NCI-H226 (cell line): Measurements from ENCODE around the gene ARHGAP19.

ENCODE experiments used
- DNase-seq: peaks from one replicate; pipeline ENCODE4 v3.0.0-alpha.2; 2015

The ARHGAP19 gene

DNA sequence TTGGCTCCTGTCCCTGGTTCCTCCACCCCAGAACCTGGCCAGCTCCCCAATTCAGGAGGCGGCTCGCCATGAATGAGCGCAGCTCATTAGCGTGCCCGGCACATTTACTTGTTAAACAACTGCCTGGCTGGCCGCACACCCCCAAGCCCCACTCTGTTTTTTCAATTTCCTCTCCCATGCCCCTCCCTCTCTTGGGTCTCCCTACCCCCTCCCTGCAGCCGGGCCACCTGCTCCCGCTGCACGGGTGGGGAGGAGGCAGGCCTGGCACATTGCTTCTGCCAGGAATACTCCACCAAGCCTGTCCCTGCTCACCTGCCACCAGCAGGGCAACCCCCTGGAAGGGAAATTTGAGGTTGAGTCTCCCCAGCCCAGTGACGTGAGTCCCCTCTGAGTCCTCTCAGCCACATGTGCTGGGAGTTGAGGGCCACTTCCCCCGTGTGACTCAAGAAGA is 104.2 kb downstream of the ARHGAP19 start:
- DNase-seq: no peak

DNA sequence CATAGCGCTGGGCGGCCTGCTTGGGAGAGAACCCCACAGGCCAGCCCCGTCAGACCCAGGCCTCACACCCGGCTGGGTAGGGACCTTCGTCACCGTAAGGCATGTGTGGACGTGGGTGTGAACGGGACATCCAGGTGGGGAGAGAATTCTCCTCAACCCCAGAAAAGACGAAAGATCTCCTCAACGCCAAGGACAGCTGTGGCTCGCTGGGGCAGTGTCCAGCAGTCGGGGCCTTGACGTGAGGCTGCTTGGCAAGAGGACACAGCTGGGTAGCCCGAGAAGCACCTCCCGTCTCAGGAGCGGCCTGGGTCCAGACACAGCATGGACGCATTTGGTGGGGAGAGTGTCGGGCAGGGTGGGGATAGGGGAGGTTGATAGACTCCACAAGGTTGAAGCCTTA is 105.5 kb downstream of the ARHGAP19 start:
- no peak for DNase-seq

DNA sequence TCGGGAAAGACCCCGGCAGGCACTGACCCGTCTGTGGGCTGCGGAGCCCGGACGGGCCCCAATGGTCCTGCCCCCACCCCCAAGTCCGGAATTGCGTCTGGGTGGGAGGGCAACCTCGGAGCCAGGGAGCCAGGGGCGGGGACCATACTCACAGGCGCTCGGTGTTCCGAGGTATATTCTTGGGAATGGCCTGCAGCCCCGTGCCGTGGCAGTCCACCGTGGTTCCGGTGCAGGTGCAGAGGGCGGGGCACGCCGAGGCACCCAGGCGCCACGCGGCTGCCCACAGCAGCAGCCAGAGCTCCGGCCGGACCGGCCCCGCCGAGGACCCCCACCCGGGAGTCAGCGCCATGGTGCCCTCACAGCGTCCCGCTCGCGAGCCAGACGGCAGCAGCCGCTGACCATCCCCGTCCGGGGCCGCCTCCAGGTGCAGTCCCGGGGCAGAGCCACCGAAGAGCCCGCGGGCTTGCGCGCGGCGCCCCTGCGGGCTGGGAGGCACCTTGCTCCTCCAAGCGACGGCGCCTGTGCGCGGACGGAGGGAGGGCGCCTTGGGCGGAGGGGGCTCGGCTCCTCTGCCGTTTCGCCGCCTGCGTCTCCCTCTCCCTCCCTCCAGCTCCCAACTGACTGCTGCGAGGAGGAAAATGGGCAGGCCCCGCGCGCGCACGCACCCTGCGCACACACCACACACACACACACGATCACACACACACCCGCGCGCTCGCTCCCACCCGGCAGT is 106.9 kb downstream of the ARHGAP19 start, which contains the start of gene SLIT1:
Gene SLIT1 (minus strand): TSS at position 634 of the 733 bp plus-strand sequence. CDS start 285 bp downstream, at position 349.
- DNase-seq: no peak

DNA sequence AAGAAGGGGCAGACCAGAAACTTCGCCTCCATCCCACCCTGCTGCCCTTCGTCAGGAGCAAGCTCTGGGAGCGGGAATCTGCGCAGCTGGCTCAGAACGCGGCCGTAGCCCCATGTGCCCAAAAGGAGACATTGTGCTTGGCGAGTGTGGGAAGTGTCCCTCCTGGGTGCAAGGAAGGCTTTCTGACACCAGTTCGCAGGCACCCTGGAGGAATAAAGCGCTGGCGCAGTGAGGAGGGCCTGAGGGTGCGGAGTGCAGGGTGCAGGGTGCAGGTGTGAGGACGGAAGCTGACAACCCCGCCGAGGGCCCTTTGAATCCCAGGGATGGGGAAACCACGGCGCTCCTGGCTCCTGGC is 107.5 kb downstream of the ARHGAP19 start:
- DNase-seq: no peak

DNA sequence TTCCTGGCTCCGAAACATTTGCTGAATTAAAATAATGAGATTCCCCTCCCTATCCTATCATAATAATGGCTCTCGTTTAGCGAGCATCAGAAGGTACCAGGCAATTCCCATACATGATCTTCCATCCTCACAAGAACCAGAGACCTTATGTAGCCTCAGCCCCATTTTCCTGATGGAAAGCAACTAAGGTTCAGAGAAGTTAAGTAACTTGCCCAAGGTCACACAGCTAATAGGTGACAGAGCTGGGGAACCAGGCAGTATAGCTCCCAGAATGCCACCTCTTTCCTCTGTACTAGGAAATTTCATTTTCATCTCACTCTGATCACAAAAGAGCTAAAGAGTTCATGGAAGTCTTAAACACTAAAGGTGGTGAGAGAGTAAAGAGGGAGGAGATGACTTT is 109.1 kb downstream of the ARHGAP19 start:
- no peak for DNase-seq

DNA sequence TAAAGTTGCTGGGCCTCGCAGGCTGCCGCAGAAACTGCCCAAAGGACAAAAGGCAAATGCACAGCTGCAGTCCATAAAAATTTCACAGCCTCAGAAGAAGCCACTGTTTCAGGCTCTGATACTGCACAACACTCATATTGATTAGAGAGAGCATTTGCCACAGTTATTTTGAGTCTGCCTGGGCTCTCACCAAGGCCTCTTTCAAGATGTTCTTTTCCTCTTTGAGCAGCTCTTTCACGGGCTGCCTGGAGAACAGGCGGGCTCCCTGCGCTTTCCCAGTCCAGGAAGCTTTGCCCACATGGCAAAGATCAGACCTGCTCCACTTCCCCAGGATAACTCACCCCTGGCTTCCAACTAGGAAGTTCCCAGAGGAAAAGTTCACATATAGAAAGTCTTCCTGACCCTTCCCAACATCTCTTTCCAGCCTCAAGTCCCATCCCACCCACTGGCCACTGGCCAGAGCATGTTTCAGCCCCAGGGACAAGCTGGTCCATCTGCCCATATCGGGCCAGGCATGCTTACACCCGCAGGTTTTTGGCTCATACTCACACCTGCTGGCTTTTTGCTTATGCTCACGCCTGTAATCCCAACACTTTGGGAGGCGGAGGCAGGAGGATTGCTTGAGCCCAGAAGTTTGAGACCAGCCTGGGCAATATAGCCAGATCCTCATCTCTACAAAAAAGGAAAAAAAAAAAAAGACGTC is 110.0 kb downstream of the ARHGAP19 start:
- no peak for DNase-seq

DNA sequence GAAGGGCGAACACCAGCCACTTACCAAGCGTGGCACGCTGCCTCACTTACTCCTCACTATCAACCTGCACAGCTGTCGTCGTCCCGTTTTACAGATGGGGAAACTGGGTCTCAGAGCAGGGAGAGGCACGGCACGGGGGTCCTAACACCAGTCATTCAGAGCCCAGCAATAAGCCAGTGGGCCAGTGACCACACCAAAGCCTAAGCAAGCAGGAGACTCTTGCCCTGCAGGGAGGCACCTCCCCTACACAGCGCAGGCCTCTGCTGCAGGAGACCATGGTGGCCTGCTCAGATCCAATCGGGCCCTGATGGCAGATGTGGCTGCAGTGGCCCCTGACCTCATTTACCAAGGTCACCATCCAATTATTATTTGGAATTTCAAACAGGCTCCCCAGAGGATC is 111.5 kb downstream of the ARHGAP19 start:
- no peak for DNase-seq

DNA sequence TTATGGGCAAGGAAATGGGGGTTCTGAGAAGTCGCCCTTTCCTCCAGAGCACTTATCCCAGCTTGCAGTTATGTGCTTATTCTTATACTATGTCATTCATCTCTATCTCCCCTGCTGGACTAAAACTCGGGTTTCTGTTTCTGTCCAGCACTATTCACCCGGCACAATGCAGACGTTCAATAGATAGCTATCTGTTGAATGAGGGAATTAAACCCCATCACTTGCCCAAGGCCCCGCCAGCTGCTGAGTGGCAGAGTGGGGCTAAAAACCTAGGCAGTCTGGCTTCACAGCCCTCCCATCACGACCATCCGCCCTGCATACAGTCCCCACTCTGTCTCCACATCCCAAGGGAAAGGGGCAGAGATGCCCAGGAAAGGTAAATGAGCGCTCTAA is 112.1 kb downstream of the ARHGAP19 start:
- no peak for DNase-seq

DNA sequence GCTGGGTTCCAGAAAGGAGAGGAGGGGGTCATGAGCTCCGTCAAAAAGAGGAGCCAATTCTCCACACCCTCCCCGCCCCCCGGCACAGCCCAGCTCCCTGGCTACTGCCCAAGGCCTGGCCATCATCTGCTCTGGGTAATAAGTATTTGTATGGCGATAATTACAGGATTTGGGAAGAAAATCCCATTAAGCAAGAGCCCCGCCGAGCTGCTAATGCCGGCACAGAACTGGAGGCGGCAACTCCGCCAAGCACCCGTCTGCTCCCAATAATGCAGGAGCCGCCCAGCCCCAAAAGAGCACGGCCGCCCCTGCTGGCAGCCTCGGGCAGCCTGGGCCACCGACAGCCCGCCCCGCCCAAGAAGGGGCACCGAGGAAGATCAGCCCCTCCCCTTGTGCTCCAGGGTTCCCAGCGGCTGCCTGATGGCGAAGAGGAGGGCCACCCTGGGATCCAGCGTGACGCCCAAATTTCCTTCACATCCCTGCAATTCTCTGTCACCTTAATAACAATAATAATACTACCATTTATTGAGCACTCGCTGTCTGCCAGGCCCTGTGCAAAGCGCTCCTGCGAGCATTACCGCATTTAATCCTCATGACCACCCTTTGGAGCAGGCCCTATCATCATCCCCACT is 112.6 kb downstream of the ARHGAP19 start:
- no peak for DNase-seq

DNA sequence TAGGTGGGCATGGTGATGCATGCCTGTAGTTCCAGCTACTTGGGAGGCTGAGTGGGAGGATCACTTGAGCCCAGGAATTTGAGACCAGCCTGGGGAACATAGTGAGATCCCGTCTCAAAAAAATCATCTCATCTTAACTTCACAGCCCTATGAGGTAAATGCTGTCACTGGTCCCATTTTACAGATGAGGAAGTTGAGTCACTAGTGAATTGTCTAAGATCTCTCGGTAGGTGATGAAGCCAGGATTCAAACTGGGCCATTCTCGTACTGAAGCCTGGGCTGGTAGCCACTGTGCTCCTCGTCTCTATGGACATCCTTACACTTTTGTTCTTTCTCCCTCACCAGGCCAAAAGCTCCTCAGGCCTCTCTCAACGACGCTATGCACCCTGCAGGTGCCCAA is 113.1 kb downstream of the ARHGAP19 start:
- DNase-seq: no peak

DNA sequence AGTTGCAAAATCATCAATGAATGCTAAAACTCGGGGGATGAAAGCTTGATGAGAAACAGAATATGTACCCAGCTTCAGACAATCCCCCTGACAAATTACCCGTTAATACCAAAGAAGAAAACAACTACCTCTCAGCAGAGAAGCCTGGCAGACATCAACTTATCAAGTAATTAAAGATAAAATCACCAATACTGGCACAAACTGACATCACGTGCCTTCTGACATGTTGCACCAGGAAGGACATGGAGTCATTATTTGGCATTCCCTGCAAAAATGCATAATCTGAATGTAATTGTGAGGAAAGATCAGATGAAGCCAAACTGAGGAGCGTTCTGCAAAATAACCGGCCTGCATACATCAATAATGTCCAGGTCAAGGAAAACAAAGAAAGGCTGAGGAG is 114.4 kb downstream of the ARHGAP19 start:
- no peak for DNase-seq

DNA sequence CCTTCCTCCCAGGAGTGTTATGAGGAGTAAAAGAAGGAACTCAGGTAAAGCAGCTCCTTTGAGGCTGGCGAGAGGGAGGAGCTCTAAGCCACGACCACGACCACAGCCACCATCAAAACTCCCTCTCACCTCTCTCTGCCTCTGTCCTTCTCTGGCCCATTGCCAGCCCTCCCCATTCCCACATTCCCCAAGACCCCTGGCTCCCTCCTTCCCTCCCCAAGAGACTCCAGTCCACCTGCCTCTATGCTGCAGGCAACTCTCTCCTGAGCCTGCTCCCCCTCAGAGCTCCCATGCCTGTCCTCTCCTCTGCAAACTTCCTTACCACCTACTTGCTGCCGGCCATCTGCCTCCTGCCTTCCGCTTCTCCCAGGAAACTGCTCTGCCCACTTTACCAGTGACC is 116.2 kb downstream of the ARHGAP19 start:
- no peak for DNase-seq

DNA sequence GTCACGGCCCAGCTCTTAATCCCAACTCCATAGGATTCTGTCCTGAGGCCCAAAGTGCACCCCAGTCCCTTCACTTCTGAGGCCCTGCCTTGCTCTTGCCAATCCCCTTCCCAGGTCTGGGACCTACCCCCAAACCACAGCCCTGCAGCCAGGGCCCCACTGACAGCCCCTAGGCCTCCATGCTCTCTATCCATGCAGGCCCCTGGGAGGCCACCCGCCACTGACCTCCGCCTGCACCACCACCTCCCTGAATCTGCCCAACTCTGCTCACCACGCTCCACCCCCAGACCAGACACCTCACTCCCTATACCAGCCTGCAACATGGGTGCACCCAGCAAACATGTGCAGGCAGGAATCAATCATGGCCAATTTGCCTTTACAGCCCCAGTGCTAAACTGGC is 116.9 kb downstream of the ARHGAP19 start:
- DNase-seq: no peak

DNA sequence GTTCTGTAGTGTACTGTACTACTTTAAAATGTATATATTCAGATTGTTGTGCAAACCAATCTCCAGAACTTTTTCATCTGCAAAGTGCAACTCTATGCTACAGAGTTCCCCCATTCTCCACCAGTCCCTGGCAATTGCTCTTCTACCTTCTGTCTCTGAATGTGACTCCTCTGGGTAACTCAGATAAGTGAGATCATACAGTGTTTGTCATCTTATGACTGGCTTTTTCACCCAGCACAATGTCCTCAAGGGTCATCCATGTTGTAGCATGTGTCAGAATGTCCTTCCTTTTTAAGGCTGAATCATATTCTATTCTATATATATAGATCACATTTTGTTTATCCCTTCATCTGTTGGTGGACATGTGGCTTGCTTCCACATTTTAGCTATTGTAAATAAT is 117.5 kb downstream of the ARHGAP19 start:
- DNase-seq: no peak

DNA sequence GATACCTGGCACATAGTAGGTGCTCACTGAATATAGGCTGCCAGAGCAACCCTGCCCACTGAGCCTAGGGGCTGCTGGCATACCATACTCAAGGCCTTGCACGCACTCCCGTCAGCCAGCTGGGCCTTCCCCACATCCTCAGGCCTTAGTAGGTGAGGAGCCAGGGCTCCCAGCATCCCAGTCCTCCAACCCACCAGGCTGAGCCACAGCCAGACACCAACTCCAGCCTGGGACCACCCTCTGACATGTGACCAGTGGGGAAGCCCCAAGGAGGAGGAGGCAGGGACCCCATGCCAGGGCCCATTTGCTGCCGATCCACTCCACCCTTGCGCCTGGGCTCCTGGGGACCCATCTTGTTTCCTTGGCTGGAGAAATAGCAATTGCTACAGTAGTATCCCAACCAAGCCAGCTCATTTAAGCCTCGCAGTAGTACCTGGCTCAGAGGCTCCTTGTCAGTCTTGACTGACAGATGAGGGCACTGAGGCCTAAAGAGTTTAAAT is 118.1 kb downstream of the ARHGAP19 start:
- no peak for DNase-seq

DNA sequence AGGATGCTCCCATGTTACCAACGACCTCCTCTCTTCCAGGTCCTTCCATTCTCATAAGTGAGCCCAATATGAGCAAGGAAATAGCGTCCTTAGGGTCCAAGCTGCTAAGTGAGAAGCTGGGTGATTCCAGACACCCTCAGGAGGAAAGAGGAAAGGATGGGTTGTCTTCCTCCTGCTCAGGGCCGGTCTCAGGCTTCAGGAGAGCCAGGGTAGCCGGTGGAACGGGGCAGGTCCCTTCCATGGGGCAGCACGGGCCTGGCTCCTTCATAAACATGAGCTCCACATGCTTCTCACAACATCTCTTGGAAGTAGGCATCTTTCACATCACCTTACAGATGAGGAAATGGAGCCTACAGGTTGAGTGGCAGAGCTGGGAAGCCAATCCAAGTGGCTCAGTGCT is 119.4 kb downstream of the ARHGAP19 start:
- DNase-seq: no peak
